GM13977 (cell line): Measurements from ENCODE around the gene PRPSAP2.

Source experiments
- DNase-seq: peaks from one replicate; pipeline ENCODE4 v3.0.0; 2012; ENCODE audit warnings: low spot score
- CTCF ChIP-seq: IDR thresholded peaks from 2 replicates; pipeline ENCODE4 v1.5.1; 2012; ENCODE audit warnings: mild to moderate bottlenecking, control low read depth; ENCODE audit not compliant: insufficient read depth; ENCODE audit errors: extremely low read depth, missing control alignments
- in situ Hi-C: fragments of 300-500 bp; cut with MboI; formaldehyde crosslinking; loops from one replicate; pipeline ENCODE4 v1.12.0; 2022; ENCODE audit warnings: low sequenced_read_pairs, low pct_unique_long_range_greater_than_20kb, mixed read lengths, inconsistent platforms; ENCODE audit not compliant: unreplicated experiment

Gene PRPSAP2

GRCh38 chr17:18956581-18956980 lies 98.7 kb downstream of the PRPSAP2 start:
- no peak for DNase-seq
- in situ Hi-C loops, result no loop called here
- TF ChIP-seq CTCF, result no peak

- in situ Hi-C loops, result no loop called here
- no peak for DNase-seq
- no peak for TF ChIP-seq CTCF
Measured at GRCh38 chr17:18957831-18958230, 99.9 kb downstream of the PRPSAP2 start.

GRCh38 chr17:18958611-18959010 lies 100.7 kb downstream of the PRPSAP2 start:
- in situ Hi-C loops, result no loop called here
- no peak for TF ChIP-seq CTCF
- DNase-seq, result no peak

- in situ Hi-C loops, result no loop called here
- TF ChIP-seq CTCF, result no peak
- DNase-seq, result no peak
Measured at GRCh38 chr17:18959071-18959844, 101.3 kb downstream of the PRPSAP2 start.

GRCh38 chr17:18959845-18960240 lies 101.9 kb downstream of the PRPSAP2 start:
- TF ChIP-seq CTCF, result no peak
- no peak for DNase-seq
- in situ Hi-C loops, result no loop called here

- in situ Hi-C loops, result no loop called here
- no peak for DNase-seq
- TF ChIP-seq CTCF, result no peak
Measured at GRCh38 chr17:18960241-18960665, 102.3 kb downstream of the PRPSAP2 start.
